Tibial artery (tissue), 4 donors: ENCODE measurements around the gene NMRAL1.

Experiments used
- DNase-seq, 2 donors: peaks; one replicate each; pipeline ENCODE4 v3.0.0-alpha.2; 2019
- H3K27ac ChIP-seq, 2 donors: fragments of 200-600 bp; sonication (generic) in 1 of 2; 1 replicate in 1 of 2; 2 replicates in 1 of 2; pipeline ENCODE4 v1.5.1; 2018 to 2019; ENCODE audit warnings: mild to moderate bottlenecking in 1 of 2
- H3K27me3 ChIP-seq, 2 donors: fragments of 200-600 bp; sonication (generic) in 1 of 2; one replicate each; pipeline versions ENCODE4 v1.5.1 to v1.6.0; 2016 to 2019
- H3K36me3 ChIP-seq, 3 donors: fragments of 200-600 bp; sonication (generic) in 2 of 3; one replicate each; pipeline ENCODE4 v1.5.1; 2016 to 2019; ENCODE audit warnings: mild to moderate bottlenecking in 2 of 3
- H3K4me1 ChIP-seq, 4 donors: fragments of 200-600 bp; sonication (generic) in 2 of 4; 1 replicate in 3 of 4; 2 replicates in 1 of 4; pipeline ENCODE4 v1.5.1; 2016 to 2019
- H3K4me3 ChIP-seq, 2 donors: fragments of 200-600 bp; sonication (generic) in 1 of 2; 1 replicate in 1 of 2; 2 replicates in 1 of 2; pipeline ENCODE4 v1.5.1; 2018 to 2019; ENCODE audit warnings: mild to moderate bottlenecking in 2 of 2
- H3K9me3 ChIP-seq, 3 donors: fragments of 200-600 bp; sonication (generic) in 1 of 3; one replicate each; pipeline ENCODE4 v1.5.1; 2016 to 2019
- intact Hi-C: fragments of 100-400 bp; cut with DNase I; formaldehyde crosslinking; loops from one replicate; pipeline ENCODE4 v1.15.0; 2023; ENCODE audit warnings: low total_unique reads
- TF ChIP-seq, protein P1 (sequence below), 2 experiments: fragments of 200-600 bp in 1 of 2; fragments of 450-650 bp in 1 of 2; IDR thresholded peaks; one replicate each; pipeline ENCODE4 v1.5.1; 2017 to 2019; ENCODE audit warnings: antibody characterized with exemption in 2 of 2, mild to moderate bottlenecking in 1 of 2, moderate library complexity in 1 of 2

NMRAL1 gene

DNA sequence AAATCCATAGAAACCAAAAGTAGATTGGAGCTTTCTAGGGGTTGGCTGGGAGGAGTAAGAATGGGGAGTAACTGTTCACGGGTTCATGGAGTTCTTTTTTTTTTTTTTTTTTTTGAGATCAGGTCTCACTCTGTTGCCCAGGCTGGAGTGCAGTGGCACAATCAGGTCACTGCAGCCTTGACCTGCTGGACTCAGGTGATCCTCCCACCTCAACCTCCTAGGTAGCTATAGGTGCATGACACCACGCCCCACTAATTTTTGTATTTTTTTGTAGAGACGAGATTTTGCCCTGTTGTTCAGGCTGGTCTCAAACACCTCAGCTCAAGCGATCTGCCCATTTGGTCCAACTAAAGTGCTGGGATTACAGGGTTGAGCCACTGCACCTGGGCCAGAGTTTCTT, 1.5 kb downstream of the NMRAL1 start:
- H3K36me3 ChIP-seq = peaks cover 0 to 18% (median 8%) of the 10 kb centered on the region in 3 donors
- TF ChIP-seq, protein P1, sequence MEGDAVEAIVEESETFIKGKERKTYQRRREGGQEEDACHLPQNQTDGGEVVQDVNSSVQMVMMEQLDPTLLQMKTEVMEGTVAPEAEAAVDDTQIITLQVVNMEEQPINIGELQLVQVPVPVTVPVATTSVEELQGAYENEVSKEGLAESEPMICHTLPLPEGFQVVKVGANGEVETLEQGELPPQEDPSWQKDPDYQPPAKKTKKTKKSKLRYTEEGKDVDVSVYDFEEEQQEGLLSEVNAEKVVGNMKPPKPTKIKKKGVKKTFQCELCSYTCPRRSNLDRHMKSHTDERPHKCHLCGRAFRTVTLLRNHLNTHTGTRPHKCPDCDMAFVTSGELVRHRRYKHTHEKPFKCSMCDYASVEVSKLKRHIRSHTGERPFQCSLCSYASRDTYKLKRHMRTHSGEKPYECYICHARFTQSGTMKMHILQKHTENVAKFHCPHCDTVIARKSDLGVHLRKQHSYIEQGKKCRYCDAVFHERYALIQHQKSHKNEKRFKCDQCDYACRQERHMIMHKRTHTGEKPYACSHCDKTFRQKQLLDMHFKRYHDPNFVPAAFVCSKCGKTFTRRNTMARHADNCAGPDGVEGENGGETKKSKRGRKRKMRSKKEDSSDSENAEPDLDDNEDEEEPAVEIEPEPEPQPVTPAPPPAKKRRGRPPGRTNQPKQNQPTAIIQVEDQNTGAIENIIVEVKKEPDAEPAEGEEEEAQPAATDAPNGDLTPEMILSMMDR (IDR thresholded peaks at IDR 0.05) = no peak
- H3K4me3 ChIP-seq = no peak overlapping the region
- no peak for DNase-seq
- peaks cover 0 to 32% (median 28%) of the 10 kb centered on the region in 4 donors for H3K4me1 ChIP-seq
- H3K9me3 ChIP-seq = no peaks in the 10 kb centered on the region
- no peak overlapping the region for H3K27ac ChIP-seq
- no peaks in the 10 kb centered on the region for H3K27me3 ChIP-seq
- intact Hi-C loops = loop anchor here (10.0 kb wide), 1 partner anchor 142 kb away; the partner anchor contains the start of gene UBALD1

DNA sequence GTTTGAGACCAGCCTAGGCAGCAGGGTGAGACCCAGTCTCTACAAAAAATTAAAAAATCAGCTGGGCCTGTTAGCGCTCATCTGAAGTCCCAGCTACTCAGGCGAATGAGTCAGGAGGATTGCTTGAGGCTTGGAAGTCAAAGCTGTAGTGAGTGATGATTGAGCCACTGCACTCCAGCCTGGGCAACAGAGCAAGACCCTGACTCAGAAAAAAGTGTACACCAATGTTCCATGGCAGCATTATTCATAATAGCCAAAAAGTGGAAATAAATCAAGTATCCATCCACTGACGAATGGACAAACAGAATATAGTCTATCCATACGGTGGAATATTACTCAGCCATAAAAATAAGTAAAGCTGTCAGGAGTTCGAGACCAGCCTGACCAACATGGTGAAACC, 2.6 kb downstream of the NMRAL1 start:
- Histone ChIP-seq H3K27ac (no peak overlapping the region), H3K9me3 (no peaks in the 10 kb centered on the region), H3K27me3 (no peaks in the 10 kb centered on the region), H3K36me3 (peaks cover 0 to 28% (median 10%) of the 10 kb centered on the region in 3 donors), H3K4me3 (no peak overlapping the region), H3K4me1 (peaks cover 0 to 29% (median 21%) of the 10 kb centered on the region in 4 donors)
- TF ChIP-seq, protein P1 (IDR thresholded peaks at IDR 0.05) = no peak
- no peak for DNase-seq
- intact Hi-C loops = loop anchor here (10.0 kb wide), 1 partner anchor 143 kb away; the partner anchor contains the start of gene UBALD1

DNA sequence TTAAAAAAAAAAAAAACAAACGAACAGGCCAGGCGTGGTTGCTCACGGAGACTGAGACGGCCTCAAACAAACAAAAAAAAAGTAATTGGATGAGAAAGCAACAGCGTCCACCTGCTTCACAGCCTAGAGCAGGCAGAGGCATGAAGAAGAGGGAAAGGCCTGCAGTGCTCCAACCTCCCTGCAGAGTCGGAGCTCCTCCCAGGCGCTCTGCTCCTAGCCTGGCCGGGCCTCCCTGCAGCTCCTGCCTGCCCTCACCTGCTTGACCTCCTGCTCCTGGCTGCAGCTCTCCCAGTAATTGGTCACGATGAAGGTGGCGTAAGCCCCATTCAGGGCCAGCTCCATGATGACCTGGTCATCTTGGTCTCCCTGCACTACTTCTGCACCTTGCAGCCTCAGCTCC, 5.5 kb downstream of the NMRAL1 start:
- Histone ChIP-seq H3K9me3 (no peaks in the 10 kb centered on the region), H3K4me1 (peaks cover 0 to 6% (median 4%) of the 10 kb centered on the region in 4 donors), H3K27ac (no peak overlapping the region), H3K4me3 (no peak overlapping the region), H3K36me3 (peaks cover 8 to 57% (median 34%) of the 10 kb centered on the region in 3 donors), H3K27me3 (no peaks in the 10 kb centered on the region)
- intact Hi-C loops = no loop called here
- TF ChIP-seq, protein P1 (IDR thresholded peaks at IDR 0.05) = no peak
- no peak for DNase-seq

DNA sequence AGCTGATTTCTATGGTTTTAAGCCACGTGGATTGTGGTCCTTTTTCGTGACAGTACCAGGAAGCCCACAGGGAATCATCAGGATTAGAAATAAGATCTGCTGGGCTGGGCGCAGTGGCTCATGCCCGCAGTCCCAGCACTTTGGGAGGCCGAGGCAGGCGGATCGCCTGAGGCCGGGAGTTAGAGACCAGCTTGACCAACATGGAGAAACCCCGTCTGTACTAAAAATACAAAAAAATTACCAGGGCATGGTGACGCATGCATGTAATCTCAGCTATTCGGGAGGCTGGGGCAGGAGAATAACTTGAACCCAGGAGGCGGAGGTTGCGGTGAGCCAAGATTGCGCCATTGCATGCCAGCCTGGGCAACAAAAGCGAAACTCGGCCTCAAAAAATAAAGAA, 6.5 kb downstream of the NMRAL1 start:
- intact Hi-C loops = no loop called here
- no peak overlapping the region for H3K4me3 ChIP-seq
- H3K27me3 ChIP-seq = no peaks in the 10 kb centered on the region
- TF ChIP-seq, protein P1 (IDR thresholded peaks at IDR 0.05) = no peak
- no peaks in the 10 kb centered on the region for H3K4me1 ChIP-seq
- no peak overlapping the region for H3K27ac ChIP-seq
- no peak for DNase-seq
- peaks cover 8 to 68% (median 43%) of the 10 kb centered on the region in 3 donors for H3K36me3 ChIP-seq
- no peaks in the 10 kb centered on the region for H3K9me3 ChIP-seq

DNA sequence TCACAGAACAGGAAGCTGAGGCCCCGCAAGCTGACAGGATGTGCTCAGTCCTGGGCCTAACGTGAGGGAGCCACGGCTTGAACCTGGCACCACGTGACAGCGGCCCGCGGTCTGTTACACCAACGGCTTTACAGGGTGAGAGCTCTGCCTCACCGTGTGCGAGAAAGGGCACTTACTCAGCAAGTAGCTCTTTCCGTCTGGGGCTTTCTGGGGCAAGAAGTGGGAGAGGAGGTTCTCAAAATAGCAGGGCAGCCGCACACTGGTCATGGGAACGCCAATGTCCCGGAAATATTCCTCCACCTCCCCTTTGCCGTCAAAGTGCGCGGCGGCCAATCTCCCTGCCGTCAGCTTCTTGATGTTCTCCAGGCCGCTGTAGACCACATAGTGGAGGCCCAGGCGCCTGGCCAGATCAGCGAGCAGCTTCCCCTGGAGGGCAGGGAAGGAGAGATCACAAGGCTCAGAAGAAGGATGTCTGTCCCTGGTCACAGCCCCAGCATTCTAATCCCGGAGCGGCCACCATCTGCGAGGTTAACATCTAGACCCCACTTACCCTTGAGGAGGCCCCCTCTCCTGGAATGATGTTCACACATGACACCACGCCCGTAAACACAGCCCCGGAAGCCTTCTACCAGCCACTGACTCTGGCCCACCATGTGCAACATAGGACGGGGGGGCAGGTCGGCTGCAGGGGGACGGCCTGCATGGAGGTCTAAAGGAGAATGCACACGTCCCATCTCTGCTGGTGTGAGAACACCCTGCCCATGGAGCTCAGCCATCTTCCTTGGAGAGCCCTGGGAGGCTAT, 8.2 kb downstream of the NMRAL1 start:
- no peaks in the 10 kb centered on the region for H3K9me3 ChIP-seq
- no peak for DNase-seq
- H3K4me1 ChIP-seq = no peaks in the 10 kb centered on the region
- H3K4me3 ChIP-seq = no peak overlapping the region
- H3K27me3 ChIP-seq = no peaks in the 10 kb centered on the region
- peaks cover 8 to 85% (median 48%) of the 10 kb centered on the region in 3 donors for H3K36me3 ChIP-seq
- TF ChIP-seq, protein P1 (IDR thresholded peaks at IDR 0.05) = no peak
- no peak overlapping the region for H3K27ac ChIP-seq
- intact Hi-C loops = no loop called here
